HG02852 (cell line): ENCODE measurements around the gene DOK3.

Experiments used
- ATAC-seq: cut with Tn5 transposase; IDR thresholded peaks from one replicate; pipeline ENCODE4 v1.9.1; 2021; ENCODE audit warnings: mild to moderate bottlenecking, moderate library complexity; ENCODE audit not compliant: unreplicated experiment

The DOK3 gene, protein sequence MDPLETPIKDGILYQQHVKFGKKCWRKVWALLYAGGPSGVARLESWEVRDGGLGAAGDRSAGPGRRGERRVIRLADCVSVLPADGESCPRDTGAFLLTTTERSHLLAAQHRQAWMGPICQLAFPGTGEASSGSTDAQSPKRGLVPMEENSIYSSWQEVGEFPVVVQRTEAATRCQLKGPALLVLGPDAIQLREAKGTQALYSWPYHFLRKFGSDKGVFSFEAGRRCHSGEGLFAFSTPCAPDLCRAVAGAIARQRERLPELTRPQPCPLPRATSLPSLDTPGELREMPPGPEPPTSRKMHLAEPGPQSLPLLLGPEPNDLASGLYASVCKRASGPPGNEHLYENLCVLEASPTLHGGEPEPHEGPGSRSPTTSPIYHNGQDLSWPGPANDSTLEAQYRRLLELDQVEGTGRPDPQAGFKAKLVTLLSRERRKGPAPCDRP

DNA sequence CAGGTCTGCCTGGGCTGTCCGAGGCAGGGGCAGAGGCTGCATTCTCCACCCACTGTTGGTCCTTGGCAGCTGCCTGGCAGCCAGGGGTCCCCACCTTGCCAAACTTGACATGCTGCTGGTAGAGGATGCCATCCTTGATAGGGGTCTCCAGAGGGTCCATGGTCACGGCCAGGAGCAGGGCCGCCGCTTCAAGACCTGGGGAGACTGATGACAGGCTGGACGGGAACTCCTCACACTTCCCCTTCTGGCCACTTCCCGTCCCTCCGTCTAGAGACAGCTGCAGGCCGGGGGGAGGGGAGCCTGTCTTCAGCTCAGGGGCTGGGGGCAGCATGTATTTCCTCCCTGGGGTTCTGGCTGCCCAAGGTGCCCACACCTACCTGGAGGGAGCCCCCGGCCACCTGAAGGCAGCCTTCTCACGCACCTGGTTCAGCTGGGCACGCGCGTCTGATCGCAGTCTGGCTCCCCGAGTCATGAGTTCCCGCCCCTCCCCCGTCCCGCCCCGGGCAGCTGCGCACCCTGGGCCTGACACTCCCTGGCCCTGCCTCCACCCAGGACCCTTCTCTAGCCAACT, at the start of gene DOK3:
Gene DOK3 (minus strand): TSS at position 446 of the 571 bp plus-strand sequence. CDS start 286 bp downstream, at position 160.
- peak; percentile 32 for ATAC-seq

DNA sequence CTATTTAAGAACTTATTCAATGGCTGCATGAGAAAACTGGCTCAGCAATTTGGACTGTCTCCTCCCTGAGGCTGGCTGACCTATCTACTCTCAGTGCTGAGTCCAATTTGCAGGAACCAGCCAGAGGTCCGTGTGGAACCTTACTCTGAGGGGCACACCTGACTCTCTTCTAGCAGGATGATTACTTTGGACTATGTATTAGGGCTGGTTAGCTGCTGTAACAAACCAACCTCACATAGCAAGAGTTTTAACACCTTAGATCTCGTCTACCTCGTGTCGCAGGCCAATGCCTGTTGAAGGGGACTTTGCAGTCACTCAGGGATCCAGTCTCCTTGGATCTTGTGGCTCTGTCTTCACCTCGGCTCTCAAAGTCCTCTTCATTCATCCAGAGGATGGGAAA, 48.2 kb upstream of the DOK3 start:
- ATAC-seq = no peak

DNA sequence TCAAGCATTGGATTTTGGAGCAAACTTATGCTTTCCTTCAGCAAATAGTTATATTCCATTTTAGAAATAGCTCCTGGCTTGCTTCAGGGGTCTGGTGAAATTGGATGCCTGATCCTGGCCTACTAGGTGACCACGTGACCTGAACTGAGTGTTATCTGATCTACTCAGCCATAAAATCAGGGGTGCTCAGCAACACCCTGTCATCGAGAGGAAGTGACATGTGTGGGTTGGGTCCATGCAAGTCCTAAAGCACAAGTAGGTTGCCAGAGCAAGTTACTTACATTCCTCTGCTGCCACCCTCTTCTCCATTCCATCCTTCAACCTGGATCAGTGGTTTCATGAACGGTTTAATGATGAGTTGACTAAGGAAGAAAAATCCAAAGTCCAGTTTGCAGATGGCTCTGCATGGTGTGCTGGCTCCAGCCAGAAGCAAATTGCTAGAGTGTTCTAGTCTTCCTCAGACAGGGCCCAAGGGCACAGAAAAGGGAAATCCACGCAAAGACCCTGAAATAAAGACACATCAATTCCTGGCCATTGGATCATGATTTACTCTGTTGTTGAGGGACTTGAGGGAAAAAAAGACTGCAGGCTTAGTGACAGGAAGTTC, 47.5 kb upstream of the DOK3 start:
- no peak for ATAC-seq

DNA sequence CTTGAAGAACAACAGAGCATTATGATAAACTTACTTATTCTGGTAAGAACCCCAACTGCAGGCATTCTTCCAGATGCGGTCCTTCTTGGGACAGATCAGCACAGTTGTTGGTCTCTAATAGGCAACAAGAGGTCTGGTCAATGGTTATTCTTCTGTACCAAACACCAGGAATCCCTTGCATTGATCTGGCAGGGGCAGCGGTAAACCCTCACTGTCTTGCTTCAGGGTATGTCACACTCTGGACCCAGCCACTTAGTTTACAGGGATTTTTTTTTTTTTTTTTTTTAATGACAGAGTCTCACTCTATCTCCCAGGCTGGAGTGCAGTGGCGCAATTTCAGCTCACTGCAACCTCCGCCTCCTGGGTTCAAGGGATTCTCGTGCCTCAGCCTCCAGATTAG, 46.0 kb upstream of the DOK3 start:
- no peak for ATAC-seq

DNA sequence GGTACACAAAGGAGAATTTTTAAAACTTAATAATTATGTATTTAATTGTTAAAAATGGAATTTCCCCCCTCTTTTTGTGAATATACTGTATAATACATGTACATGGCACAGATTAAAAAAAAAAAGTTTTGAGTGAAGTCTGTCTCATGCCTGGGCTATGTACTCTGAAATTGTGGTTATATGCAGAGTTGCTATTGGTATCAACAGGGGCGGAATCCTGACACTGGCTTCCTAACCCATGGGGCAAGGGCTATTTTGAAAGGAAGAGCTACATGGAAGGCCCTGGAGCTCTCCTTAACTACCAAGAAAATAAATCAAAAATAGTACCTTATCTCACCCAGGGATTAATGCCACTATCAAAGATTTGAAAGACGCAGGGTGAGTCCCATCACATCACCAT, 45.6 kb upstream of the DOK3 start:
- no peak for ATAC-seq

DNA sequence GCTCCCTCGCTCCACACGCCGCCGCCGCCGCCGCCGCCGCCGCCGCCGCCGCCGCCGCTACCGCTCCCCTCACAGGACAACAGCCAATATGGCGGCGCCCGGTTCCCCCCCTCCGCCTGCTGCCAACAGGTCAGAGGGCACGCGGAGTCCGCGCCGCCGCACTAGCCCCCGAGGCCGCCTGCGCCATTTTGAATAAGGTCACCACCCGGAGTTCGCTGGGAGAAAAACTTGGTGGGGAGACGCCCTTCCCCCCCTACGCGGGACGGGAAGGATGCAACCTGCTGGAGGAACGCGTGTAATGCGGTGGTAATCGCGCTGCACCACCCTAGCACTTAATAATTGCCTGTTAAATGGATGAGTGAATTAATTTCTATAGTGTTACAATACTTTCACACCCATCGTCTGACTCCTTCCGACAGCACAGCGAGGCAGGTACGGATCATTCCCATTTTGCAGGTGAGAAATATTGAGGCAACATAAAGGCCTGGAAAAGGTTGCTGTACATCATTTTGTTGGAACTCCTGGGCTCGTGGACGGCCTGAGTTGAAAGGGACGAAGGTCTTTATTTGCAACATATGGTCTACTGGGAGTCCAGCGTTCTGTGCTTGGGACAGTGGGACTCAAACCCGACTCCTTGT, 45.0 kb upstream of the DOK3 start, which contains the start of gene FAM193B:
Gene FAM193B (minus strand): TSS at position 90 of the 638 bp plus-strand sequence. CDS start 105 bp downstream, outside the sequence.
- ATAC-seq = peak; percentile 92

DNA sequence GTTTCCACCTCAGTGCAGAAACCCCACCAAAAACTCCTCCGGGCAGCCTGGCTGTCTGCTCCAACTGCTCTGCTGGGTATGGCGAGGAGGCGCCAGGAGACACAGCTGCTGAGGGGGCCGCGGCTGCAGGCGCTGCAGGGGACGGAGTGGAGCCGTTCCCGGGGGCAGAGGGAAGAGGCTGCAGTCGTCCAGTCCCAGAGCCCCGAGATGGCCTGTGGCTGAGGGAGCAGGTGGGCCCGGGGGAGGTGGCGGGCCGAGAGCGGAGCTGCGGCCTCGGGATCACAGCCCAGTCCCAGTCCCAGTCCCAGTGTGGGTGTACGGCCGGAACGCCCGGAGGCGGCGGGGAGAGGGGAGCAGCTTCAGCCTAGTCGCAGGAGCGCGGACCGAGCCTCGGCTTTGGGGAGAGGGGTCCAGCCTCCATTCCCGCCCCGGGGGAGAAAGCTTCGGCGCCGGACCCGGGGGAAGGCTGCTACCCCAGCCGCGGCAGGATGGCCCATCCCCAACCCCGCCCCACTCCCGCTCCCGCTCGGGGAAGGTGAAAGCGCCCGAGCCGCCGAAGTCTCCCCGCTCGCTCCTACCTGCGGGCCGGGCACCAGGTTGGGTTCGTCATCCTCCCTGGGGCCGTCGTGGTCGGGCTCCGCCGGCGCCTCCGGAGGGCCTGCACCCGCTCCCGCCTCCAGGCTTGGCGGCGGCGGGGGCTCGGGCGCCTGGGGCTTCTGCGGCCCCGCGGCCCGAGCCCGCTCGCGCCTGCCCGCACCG, 44.2 kb upstream of the DOK3 start:
- peak; percentile 42 for ATAC-seq

DNA sequence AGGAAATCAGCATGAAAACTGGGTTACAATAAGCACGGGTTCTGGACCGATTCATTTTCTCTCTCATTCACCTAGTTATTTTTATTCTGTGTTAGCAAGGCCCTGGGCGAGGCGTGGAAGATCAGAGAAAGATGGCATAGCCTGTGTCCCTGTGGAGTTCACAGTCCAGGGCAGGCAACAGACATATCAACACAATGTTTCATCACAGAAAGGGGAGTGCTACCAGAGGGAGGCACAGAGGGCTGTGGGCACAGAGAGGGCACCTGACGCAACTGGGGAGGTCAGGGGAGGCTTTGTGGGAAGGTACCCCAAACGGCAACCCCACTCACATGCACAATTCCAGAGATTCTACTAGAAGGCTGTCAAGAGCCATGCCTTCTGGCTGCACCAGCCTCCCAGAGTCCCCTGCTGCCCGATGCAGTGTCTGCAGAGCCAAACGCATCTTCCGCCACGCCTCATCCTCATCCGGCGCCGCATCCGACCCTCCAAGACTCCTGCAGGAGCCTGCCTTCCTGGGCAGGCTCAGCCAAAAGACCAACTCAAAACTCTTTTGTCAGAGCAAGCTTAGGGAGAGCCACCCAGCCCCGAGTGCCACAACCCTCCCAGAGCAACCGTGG, 43.3 kb upstream of the DOK3 start:
- ATAC-seq = no peak

DNA sequence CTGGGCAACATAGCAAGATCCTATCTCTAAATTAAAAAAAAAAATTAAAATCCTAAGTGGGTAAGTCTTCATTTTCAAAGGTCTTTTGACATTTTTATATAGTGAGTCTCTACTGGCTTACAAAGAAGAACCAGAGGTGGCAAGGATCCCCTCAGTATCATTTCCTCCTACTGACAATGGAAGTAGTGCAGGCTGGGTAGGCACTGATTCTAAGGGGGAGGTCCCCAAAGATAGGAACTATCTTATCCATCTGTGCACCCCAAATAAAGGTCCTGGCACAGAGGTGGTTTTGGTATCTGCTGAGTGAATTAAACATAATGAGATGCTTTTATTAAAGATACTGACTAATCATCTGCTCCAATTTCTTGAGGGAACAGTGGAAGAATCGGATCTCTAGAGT, 40.5 kb upstream of the DOK3 start:
- no peak for ATAC-seq

DNA sequence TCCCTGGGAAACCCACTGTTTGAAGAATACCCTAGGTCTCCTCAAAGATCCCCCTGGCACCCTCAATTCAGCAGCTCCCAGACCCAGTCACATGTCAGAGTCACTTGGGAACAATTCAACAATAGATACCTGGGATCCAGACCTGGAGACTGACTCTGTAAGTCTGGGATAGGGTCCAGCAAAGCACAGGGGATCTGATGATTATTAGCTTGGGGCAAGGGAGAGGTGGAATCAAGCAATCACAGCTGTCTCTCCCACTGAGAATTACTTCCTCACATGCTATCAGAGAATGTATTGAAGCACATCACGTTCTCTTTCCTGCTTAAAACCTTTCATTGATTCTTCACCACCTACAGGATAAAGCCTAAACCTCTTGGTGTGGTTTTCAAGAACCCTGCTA, 38.9 kb upstream of the DOK3 start:
- ATAC-seq = no peak

DNA sequence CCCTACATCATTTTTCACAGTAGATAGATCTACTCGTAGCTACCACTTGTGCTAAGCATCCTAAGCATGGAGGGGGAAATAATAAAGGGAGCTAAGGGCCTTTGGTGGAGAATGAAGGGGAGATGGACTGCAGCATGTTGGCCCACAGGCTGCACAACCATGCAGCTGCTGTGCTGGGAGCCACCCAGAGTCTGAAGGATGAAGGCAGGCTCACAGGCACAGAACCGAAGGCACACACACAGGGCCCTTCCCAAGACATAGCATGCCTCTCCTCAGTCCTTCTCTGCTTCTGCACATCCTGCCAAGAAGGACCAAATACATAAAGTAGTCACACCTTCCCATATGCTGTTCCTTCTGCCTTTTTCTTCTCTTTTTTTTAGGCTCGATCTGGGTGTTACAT, 38.1 kb upstream of the DOK3 start:
- no peak for ATAC-seq

DNA sequence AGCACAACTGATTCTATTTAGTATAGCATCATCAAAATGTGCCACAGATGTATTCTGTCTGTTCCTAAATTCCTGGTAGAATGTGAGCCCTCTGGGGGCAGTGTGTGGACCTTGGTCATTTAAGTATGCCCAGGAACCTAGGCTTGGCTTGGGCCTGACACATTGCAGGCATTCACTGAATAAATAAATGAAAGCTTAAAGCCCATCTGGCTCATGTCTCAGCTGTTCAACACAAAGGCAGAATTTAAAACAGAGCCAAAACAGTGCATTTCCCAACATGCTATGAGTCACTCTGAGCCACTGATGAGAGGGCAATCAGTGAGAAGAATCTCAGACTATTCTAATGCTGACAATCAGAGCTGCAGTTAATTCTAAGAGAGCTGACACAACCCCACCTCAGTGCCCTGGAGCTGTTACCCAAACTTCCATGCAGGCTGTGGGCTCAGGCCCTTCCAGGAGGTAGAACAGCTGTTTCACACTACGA, 36.7 kb upstream of the DOK3 start:
- no peak for ATAC-seq

DNA sequence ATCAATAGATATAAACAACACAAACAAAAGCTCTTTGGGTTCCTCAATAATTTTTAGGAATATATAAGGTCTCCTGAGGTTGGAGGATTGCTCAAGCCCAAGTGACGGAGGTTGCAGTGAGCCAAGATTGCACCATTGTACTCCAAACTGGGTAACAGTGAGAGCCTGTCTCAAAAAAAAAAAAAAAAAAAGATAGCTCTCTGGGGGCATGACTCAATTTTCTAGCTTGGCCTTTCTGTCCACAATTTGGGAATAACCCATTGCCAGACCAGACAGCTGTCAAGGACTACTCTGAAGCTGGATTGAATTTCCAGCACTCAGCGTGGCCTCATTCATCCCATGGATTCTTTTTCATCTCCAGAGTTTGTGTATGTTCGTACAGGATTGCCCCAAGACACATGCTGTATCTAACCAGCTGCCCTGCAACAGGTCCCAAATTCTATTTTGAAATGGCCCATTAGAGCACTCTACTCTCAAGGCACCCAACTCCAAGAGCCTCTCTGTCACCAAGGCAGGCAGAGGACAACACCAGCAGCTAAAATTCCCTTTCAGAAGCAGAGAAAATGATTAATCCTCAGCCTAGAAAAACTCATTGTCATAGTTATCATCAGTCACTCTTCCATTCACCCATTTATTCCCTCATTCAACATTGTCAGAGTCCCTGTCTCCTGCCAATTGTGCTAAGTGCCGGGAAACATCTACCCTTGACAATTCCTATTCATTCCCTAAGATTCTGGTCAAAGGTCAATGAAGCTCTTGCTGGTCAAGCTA, 36.0 kb upstream of the DOK3 start:
- ATAC-seq = no peak

DNA sequence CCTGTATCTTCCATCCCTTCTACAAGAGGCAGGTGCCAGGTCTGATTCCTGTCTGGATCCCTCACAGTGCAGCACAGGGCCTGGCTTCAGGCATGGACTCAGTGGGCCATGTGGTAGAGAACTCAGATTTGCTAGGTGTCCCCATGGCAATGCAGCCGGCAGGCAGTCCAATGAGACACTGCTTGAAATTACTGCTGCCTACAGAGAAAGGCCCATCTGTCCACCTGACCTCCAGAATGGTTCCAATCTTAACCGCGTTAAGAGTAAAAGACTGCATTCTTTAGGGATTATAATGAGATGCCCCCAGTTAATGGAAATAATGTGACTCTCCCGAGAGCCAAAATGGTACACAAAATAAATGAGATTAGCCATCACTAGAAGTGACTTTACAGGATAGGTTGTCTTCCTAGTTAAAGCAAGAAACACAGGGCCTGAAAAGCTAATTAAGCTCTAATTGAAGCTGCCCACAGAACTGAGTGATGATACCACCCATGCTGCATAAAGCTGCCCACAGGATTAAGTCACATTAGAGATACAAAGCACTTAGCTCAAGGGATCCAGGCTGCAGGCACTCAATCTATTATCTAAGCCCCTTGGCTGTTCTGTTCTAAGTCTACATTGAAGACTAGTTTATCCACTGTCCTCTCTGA, 33.3 kb upstream of the DOK3 start:
- ATAC-seq = no peak

DNA sequence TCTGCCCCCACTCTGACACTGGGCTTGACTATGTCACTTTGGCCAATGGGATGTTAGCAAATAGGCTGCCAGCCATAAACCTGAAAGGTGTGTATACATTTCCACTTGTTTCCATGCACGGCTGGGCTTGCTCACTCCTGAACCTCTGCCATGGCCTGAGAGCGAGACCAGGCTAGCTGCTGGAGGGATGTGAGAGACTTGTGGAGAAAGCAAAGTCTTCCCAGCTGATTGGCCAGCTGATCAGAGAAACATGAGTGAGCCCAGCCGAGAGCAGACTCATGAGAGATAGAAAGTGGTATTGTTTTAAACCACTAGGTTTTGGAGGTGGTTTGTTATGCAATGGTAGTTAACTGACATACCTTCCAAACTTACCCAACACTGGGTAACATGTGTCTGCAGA, 30.8 kb upstream of the DOK3 start:
- no peak for ATAC-seq

DNA sequence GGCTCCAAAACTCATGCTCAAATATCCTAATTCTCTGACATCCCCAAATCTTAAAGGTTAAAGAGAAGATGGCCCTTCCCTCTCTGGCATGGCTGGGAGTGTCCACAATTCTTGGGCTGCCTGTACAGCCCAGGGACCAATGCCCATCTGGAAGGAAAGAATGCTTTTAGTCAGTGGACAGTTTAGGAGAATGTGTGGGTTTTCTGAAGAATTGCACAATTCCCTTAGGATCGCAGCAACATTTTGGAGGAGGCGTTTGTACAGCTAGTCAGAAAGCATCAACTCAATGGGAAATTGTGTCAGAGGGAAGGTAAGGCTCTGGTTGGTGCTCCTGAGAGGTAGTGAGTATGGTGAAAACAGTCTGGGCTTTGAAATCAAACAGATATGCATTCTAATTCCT, 29.8 kb upstream of the DOK3 start:
- ATAC-seq = no peak

DNA sequence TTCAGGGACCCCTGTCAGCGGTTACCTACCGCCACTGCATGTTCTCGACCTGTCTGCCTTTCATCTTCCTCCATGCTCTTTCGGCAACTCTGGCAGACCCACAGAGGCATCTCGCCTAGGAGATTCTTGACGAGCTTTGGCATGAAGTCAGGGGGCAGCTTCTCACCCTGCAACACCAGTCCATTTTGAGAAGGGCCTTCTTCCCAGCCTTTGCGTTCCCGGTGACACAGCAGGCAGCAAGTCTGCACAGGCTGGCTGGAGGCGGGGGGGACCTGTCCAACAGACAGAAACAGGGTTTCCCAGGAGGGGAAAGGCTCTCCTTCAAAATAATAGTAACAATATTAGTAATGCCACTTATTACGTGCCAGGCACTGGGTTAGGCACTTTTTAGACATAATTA, 29.2 kb upstream of the DOK3 start:
- no peak for ATAC-seq

DNA sequence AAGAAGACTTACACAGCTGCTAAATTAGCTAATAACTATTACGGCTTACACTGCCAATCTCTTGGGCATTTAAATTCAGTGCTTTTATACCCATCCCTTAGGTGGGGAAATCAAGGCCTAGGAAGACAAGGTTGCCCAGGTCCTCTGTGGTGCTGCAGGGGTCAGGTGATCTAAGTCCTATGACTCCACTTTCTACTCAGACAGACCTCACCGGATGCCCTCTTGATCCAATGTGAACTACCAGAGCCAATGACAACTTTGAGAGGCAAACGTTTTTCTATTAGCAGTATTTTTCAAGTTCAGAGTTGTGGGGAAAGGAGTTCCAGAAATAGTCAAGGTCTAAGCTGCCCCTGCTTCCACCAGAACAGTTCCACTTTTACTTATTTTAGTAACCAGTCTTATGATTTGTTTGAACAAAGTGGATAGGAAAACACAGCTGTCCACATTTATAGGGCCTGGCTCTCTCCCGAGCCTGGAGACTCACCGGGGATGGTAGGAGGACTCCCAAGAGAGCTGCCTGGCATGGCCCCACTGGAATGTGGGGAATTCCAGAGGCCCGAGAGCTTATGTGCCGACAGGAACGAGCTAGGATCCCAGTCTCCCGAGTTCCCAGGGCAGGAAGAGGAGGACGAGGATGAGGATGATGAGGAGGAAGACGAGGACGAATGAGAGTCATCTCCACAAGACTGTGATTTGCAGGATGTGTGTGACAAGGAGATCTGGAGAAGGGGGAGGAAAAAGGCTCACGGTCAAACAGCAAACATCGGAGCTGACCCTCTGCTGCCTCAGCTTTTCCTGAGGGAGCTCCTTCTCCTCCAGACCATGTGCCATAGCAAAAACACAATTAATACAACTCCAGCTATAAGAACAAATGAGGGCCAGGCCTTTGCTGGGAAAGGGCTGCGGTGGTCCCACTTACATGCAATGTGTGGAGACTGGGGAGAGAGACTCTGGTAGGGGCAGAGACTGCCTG, 28.0 kb upstream of the DOK3 start:
- ATAC-seq = no peak
